Smooth muscle cell (in vitro differentiated cells): Measurements from ENCODE around the gene RBMS3. TPM values are rescaled to one million over a fixed set of nuclear protein-coding genes. Genes with fewer than 3 reads are reported as not detected.

Experiments used
- DNase-seq: peaks from one replicate; lab custom pipeline; 2025; ENCODE audit not compliant: unreplicated experiment; lab: John Stamatoyannopoulos, UW
- H2AFZ ChIP-seq: fragments of 200-600 bp; sonication (generic); 2 replicates; pipeline ENCODE4 v1.6.0; 2016; ENCODE audit warnings: antibody characterized with exemption, low read depth, mild to moderate bottlenecking
- H3F3A ChIP-seq: fragments of 200-600 bp; sonication (generic); 2 replicates; pipeline ENCODE4 v1.6.0; 2017; ENCODE audit warnings: antibody characterized with exemption, low read depth
- H3K27ac ChIP-seq: fragments of 200-600 bp; sonication (generic); 2 replicates; pipeline ENCODE4 v1.5.1; 2016; ENCODE audit warnings: low read depth, mild to moderate bottlenecking
- H3K27me3 ChIP-seq: fragments of 200-600 bp; sonication (generic); 2 replicates; pipeline ENCODE4 v1.6.1; 2016; ENCODE audit warnings: low read depth, mild to moderate bottlenecking
- H3K36me3 ChIP-seq: fragments of 200-600 bp; sonication (generic); 2 replicates; pipeline ENCODE4 v1.5.1; 2016; ENCODE audit warnings: low read depth
- H3K4me1 ChIP-seq: fragments of 200-600 bp; sonication (generic); 2 replicates; pipeline ENCODE4 v1.5.1; 2016; ENCODE audit warnings: low read depth
- H3K4me2 ChIP-seq: fragments of 200-600 bp; sonication (generic); 2 replicates; pipeline ENCODE4 v1.6.0; 2016; ENCODE audit warnings: mild to moderate bottlenecking
- H3K4me3 ChIP-seq: fragments of 200-600 bp; sonication (generic); 2 replicates; pipeline ENCODE4 v1.5.1; 2016; ENCODE audit warnings: mild to moderate bottlenecking
- H3K79me2 ChIP-seq: fragments of 200-600 bp; sonication (generic); 2 replicates; pipeline ENCODE4 v1.6.0; 2016; ENCODE audit warnings: low read depth, mild to moderate bottlenecking
- H3K9ac ChIP-seq: fragments of 200-600 bp; sonication (generic); 2 replicates; pipeline ENCODE4 v1.6.0; 2016; ENCODE audit warnings: low read depth
- H3K9me3 ChIP-seq: fragments of 200-600 bp; sonication (generic); replicated peaks from 2 replicates; pipeline ENCODE4 v1.5.1; 2016; ENCODE audit warnings: low read depth
- H4K20me1 ChIP-seq: fragments of 200-600 bp; sonication (generic); 2 replicates; pipeline ENCODE4 v1.6.0; 2016; ENCODE audit warnings: low read depth
- WGBS: methylation state at CpG from one replicate; pipeline ENCODE4 v1.1.7; 2016; ENCODE audit warnings: low lambda C conversion rate; 5-methylcytosine and 5-hydroxymethylcytosine counted together
- polyA plus RNA-seq: library from polyadenylated mRNA; unstranded; fragments of >200 nt; fragmentation: Nextera tagmentation; extraction: Ambion mirVana; gene quantifications from 2 replicates; pipeline ENCODE4 v1.2.1, GENCODE V29; 2016
- total RNA-seq: library from RNA; depleted of rRNA; stranded (reverse); fragments of >200 nt; gene quantifications from 2 replicates; pipeline ENCODE4 v1.2.3, GENCODE V29; 2014
- TF ChIP-seq, protein P1 (sequence below): fragments of 200-600 bp; sonication (generic); IDR thresholded peaks from 2 replicates; pipeline ENCODE4 v1.5.1; 2017; ENCODE audit warnings: borderline replicate concordance, mild to moderate bottlenecking, antibody characterized with exemption; ENCODE audit not compliant: insufficient read depth, poor library complexity, severe bottlenecking

Gene RBMS3
- total and polyA plus RNA-seq, 2 experiments from 2014 or later: 42.9 to 50.6 TPM

GRCh38 chr3:29534006-29534405 is 253.1 kb downstream of the RBMS3 start:
- Histone ChIP-seq H3K36me3 (no peaks in the 10 kb centered on the region), H3K9me3 (no peaks in the 10 kb centered on the region), H3K27ac (no peak overlapping the region), H3K4me3 (no peak overlapping the region), H4K20me1 (peaks cover 8% of the 10 kb centered on the region), H3K79me2 (peaks cover 72% of the 10 kb centered on the region), H2AFZ (no peak overlapping the region), H3K9ac (no peak overlapping the region), H3F3A (no peaks in the 10 kb centered on the region), H3K27me3 (no peaks in the 10 kb centered on the region), H3K4me1 (no peaks in the 10 kb centered on the region), H3K4me2 (no peak overlapping the region)
- DNase-seq: no peak
- WGBS: 94% methylated on average over 3 of the region's 3 CpGs
- TF ChIP-seq, protein P1, sequence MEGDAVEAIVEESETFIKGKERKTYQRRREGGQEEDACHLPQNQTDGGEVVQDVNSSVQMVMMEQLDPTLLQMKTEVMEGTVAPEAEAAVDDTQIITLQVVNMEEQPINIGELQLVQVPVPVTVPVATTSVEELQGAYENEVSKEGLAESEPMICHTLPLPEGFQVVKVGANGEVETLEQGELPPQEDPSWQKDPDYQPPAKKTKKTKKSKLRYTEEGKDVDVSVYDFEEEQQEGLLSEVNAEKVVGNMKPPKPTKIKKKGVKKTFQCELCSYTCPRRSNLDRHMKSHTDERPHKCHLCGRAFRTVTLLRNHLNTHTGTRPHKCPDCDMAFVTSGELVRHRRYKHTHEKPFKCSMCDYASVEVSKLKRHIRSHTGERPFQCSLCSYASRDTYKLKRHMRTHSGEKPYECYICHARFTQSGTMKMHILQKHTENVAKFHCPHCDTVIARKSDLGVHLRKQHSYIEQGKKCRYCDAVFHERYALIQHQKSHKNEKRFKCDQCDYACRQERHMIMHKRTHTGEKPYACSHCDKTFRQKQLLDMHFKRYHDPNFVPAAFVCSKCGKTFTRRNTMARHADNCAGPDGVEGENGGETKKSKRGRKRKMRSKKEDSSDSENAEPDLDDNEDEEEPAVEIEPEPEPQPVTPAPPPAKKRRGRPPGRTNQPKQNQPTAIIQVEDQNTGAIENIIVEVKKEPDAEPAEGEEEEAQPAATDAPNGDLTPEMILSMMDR: no peak

DNA sequence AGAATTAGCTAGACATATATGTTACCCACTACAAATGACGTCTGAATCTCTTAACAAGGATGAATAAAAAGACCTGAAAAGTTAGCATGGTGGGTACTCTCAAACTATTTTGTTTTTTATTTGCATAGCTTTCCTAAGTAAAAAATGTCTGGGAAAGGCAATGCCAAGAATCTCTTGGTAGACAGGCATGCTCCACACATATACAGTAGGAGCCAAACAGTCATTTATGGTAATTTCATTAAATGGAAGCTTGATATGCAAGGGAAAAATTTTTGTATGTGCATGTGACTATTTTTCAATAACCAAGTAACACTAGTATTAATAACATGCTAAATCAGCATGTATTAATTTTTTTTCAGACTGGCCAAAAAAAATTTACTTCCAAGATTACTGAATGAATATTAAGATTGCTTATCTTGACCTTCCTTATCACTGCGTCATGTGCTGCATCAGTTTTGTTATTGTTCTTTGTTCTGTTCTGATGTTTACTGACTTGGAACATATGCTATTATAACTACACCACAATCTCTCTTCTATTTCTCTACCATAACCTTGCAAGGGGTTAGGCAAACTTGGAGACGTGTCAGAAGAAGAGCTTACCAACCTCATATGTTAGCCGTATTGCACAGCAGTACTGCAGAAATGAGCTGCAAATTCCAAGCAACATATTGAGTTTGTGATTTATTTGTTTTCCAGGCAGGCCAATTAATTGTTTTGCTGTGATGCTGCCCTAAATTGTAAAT is 255.3 kb downstream of the RBMS3 start:
- Histone ChIP-seq H3K4me2 (no peak overlapping the region), H3K79me2 (peaks cover 76% of the 10 kb centered on the region), H3K36me3 (no peaks in the 10 kb centered on the region), H4K20me1 (peaks cover 3% of the 10 kb centered on the region), H3K4me1 (no peaks in the 10 kb centered on the region), H3K27me3 (no peaks in the 10 kb centered on the region), H3K27ac (no peak overlapping the region), H3K9me3 (no peaks in the 10 kb centered on the region), H3K4me3 (no peak overlapping the region), H3K9ac (no peak overlapping the region), H2AFZ (no peak overlapping the region), H3F3A (no peaks in the 10 kb centered on the region)
- no peak for DNase-seq
- TF ChIP-seq, protein P1: no peak
- WGBS: 89% methylated on average over 4 of the region's 4 CpGs

DNA sequence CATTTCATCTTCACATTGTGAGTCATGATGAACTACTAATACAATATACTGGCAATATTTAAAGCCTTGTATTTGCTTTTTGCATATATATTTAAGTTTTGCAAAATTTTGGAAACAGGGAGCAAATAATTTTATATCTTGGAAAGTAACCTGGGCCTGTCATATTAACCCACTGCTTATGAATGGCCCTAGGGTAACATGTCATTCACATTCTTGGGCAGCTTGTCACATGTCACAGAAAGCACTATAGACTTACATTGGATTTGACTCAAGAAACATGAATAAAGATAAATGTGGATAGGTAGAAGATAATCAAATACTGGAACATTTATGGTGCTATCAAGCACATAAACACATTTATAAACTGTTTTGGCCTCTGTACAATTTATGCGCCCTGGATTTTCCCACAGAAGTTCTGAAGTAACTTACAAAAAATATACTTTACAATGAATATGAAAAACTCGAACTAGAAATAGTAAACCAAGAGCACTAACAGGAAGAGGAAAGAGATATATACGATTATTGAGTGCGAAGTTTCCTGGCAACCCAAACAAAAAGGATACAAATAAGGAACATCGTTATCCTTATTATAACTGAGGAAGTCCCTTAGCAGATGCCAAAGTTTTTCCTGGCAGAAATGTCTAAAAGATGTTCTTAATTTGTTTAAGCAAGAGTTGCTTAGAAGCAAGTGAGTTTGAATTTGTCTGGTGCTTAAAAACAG is 257.2 kb downstream of the RBMS3 start:
- Histone ChIP-seq H3F3A (no peaks in the 10 kb centered on the region), H3K36me3 (no peaks in the 10 kb centered on the region), H3K79me2 (peaks cover 78% of the 10 kb centered on the region), H3K27ac (no peak overlapping the region), H3K9me3 (no peaks in the 10 kb centered on the region), H3K9ac (no peak overlapping the region), H3K4me2 (no peak overlapping the region), H2AFZ (no peak overlapping the region), H3K4me1 (no peaks in the 10 kb centered on the region), H3K27me3 (no peaks in the 10 kb centered on the region), H3K4me3 (no peak overlapping the region), H4K20me1 (no peaks in the 10 kb centered on the region)
- WGBS: 88% methylated on average over 5 of the region's 5 CpGs
- TF ChIP-seq, protein P1: no peak
- DNase-seq: no peak
